HUDEP-2 (cell line): ENCODE measurements around the gene BST2.
"Not testable (repeated sequence)": the region's sequence is repeated elsewhere in the genome, so short reads cannot be mapped to it uniquely, and the experiment has no call there.

ENCODE experiments used
- DNase-seq, 76 experiments: peaks; one replicate each; lab custom pipeline; 2025; ENCODE audit not compliant: unreplicated experiment in 76 of 76; lab: John Stamatoyannopoulos, UW

The BST2 gene

DNA sequence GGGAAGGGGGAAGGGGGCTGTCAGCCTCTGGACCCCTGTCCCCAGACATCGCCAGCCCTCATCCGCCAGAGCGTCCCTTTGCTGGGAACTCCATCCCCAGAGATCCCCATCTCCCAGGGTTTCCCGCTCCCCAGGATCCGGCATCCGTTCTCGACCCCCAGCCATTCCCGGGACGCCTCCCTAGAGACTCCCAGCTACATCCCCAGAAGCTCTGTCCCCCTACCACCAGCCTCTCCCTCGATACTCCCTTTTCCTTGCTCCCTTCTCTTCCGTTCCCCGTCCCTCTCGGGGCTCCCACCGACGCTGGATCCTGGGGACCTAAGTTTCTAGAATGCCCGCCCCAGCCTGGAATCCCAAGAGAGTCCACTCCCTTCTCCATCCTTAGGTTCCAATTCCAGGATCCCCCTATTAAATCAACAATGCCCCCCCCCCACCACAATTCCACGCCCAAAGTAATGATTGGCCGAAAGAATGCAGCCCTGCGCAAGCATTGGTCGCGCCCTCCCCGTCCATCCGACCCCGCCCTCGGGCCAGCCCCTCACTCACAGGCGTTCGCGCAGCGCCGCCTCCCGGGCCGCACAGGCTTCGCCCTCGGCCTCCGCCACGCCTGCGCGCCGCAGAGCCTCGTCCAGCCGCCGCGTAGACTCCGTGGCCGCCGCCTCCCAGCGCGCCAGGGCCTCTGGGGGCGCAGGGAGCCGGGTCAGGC, 14.6 kb downstream of the BST2 start:
- peak in 73 of 76 experiments; percentile 56 to 97 (median 88) for DNase-seq

DNA sequence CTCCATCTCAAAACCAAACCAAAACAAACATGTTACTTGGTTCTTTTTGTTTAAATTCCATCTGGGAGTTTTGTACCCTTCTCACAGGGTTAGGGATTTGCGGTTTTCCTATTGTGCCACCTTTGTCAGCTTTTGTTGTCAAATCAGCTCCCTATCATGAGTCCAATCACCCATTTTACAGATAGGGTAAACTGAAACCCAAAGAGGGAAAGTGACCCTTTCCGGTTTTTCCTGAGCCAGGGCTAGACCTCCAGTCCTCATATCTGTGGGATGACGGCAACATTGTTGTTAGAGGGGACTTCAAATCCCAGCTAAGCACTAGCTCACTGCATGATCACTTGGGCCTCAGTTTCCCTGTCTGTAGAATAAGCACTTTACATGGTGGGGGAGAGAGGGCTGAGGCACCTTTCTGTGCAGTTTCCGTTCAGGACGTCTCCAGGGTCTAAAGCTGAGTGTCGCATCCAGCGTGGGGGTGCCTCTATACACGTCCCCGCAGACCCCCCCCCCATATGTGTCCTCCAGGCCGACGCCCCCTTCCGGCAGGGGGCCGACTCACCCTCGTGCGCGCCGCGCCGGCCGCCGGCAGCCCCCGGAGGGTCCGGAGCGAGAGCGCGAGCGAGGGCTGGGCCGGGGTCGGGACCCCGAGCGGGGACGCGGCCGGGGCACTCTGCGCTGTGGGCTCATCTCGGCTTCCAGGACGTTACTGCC, 15.3 kb downstream of the BST2 start:
- DNase-seq: no peak

DNA sequence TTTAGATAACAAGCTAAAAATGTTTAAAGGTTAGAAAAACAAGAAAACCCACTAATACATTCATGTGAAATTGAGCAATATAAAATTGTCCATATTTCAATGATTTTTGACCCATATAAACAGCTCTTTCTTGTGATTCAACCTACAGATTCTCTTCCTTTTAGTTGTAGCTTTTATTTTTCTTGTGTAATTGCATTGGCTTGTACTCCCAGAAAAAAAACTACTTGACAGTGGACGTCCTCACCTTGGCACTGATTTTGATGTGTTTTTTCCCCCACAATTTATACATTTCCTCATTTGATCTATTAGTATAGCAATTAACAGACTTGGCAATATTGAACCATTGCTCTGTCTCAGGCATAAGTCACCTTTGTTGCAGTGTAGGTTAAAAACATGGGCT, 16.1 kb downstream of the BST2 start:
- DNase-seq: no peak

DNA sequence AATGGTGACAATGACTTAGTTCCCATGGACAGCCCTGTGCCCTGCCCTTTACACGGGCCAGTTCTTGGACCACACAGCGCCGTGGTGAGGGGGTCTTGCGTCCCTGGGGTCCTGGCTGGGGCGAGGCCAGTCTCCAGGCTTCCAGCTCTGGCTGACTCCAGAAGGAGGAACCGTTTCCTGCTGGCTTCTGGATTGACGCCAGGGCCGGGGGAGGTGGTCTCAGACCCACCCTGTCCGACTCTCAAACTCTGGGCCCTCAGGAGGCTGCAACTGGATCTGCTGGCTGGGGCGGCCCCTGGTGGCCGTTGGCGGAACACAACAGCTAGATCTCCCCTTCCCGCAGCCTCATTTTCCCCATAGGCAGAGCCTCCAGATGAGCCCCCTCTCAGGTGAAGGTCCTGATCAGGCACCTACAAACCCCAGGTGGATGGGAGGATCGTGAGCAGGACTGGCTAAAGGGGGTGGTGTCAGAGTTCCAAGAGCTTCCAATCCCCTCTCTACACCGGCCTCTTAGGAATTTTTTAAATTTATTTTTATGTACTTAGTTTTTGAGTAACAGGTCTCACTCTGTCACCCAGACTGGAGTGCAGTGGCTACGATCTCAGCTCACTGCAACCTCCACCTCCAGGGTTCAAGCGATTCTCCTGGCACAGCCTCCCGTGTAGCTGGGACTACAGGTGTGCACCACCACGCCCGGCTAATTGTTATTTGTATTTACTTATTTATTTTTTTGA, 19.4 kb downstream of the BST2 start:
- DNase-seq: peak in 51 of 76 experiments; percentile 13 to 74 (median 42)

DNA sequence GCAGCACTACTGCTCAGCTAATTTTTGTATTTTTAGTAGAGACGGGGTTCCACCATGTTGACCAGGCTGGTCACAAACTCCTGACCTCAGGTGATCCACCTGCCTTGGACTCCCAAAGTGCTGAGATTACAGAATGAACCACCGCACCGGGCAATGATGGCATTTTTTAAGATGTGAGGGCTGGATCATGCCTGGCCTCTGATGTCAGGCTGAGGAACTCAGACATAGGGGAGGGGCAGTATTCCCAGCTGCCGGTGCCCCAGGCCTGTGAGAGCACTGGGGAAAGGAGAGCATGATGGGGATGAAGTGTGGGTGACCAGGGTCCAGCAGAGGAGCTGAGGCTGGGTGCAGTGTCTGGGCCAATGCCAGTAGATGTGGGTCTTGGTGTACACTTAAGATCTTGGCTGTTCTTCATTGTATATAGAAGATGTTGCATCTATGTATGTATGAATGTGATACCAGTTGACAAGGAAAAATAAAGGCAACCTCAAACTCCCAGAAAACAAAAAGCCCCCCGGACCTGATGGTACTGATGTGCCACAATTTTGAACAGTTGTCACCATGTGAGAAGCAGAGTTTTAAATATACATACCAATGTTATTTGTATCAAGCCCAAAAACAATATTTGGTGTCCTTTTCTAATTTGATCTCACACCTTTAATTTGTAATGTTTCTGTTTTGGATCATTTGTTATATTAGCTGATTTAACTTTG, 24.8 kb downstream of the BST2 start:
- DNase-seq: no peak

DNA sequence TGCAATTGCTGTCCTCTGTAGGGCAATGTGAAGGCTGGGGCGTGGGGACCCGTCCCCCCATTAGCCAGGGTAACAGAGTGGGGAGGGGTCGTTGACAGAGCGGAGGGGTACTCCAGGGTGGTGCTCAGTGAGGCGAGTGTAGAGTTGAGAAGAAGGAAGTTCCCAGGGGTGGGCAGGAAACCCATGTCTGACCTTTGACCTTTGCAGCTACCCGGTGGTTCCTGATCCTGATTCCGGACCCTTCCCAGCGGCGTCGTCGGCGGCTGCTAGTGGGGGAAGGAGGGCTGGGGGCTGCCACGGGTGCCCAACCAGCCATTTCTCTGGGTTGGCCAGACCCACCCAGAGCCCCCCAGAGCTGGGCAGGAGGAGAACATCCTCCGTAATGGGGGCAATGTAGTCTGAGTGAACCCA, 26.2 kb downstream of the BST2 start:
- no peak for DNase-seq

DNA sequence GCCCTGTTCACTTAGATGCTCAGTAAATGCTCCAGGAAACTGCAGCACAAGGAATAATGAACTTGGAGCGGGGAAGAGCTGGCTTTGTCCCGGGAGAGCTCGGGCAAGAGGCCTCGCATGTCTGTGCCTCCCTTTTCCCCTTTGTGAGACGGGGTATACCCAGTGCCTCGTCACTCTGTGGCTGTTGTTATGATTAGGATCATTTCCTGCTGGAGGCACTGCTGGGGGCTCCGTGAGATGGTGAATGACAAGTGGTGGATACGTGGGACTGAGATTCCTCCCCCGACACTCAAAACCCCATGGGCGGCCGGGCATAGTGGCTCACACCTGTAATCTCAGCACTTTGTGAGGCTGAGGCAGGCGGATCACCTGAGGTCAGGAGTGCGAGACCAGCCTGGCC, 27.2 kb downstream of the BST2 start:
- DNase-seq: no peak

DNA sequence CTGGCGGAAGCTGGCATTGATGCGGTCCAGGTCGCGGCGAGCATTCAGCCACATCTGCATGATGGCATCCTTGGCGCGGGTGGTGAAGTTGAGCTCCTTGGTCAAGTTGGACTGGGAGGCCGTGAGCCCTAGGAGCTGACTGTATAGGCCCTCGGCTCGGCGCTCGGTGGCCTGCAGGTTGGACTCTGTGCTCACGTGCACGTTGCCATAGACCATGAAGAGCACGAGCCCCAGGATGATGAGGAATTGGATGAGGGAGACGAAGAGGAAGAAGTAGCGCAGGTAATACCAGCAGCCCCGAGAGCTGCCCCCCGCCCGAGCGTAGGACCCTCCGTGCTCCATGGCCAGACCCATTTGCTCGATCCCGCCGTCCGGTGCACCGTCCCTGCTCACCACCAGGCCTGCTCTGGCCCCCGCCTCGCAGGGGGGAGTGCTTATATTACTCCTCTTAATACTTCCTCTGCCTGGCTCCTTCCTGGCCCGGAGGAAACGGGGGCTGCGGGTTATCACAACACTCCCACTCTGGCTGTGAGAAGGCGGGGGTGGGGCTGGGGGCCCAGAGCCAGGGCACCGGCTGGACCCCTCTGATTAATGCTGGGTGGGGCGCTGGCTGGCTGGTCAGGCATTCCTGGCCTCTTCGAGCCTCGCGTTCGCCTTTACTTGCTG, 28.4 kb downstream of the BST2 start, which contains the start of gene PLVAP:
Gene PLVAP, minus strand, starts transcription at position 408 of the 666 bp plus-strand sequence. Its CDS starts 54 bp downstream, at position 354.
- peak in 70 of 76 experiments; percentile 31 to 92 (median 80) for DNase-seq

DNA sequence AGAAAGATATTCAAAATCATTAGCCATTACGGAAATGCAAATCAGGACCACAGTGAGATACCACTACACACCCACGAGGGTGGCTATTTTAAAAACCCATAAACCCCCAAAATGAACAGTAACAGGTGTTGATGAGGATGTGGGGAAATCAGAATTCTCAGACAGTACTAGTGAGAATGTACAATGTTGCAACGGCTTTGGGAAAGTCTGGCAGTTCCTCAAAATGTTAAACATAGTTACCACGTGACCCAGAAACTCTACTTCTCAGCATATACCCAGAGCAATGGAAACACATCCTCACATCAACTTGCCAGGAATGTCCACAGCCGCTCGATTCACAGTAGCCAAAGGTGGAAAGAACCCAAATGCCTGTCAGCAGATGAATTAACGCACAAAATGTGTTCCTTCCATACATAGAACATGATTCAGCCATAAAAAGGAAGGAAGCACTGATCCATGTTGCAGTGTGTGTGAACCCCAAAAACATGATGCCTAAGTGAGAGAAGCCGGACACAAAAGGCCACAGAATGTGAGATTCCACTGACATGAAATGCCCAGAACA, 35.3 kb downstream of the BST2 start:
- DNase-seq: no peak

DNA sequence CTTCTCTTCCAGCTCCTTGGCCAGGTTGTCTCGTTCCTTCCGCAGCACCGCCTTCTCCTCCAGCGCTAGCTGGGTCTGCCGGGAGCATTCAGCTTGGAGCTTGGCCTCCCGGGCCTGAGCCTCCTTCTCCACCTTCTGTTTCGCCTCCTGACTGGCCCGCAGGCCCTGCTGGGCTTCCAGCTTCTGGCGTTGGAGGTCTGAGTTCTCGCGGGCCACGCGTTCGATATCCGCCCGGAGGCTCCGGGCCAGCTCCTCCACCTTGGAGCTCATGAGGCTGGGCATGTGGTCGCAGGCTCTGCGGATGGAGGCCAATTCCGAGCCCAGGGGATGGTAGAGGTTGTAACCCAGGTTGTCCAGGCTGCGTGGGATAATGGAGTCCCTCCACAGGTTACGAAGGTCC, 40.1 kb downstream of the BST2 start:
- DNase-seq: no peak

DNA sequence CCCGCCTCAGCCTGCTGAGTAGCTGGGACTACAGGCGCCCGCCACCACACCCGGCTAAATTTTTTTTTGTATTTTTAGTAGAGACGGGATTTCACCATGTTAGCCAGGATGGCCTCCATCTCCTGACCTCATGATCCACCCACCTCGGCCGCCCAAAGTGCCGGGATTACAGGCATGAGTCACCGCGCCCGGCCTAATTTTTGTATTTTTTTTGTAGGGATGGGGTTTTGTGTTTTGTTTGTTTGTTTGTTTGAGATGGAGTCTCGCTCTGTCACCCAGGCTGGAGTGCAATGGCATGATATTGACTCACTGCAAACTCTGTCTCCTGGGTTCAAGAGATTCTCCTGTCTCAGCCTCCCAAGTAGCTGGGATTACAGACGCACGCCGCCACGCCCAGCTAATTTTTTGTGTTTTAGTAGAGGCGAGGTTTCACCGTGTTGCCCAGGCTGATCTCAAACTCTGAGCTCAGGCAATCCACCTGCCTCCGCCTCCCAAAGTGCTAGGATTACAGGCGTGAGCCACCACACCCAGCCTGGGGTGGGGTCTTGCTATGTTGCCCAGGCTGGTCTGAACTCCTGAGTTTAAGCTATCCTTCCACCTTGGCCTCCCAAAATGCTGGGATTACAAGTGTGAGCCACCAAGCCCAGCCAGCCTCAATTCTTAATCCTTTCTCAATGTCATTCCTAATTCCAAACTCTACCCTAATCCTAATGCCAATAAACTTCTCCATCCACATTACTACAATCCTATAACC, 41.4 kb downstream of the BST2 start:
- DNase-seq: not testable (repeated sequence)

DNA sequence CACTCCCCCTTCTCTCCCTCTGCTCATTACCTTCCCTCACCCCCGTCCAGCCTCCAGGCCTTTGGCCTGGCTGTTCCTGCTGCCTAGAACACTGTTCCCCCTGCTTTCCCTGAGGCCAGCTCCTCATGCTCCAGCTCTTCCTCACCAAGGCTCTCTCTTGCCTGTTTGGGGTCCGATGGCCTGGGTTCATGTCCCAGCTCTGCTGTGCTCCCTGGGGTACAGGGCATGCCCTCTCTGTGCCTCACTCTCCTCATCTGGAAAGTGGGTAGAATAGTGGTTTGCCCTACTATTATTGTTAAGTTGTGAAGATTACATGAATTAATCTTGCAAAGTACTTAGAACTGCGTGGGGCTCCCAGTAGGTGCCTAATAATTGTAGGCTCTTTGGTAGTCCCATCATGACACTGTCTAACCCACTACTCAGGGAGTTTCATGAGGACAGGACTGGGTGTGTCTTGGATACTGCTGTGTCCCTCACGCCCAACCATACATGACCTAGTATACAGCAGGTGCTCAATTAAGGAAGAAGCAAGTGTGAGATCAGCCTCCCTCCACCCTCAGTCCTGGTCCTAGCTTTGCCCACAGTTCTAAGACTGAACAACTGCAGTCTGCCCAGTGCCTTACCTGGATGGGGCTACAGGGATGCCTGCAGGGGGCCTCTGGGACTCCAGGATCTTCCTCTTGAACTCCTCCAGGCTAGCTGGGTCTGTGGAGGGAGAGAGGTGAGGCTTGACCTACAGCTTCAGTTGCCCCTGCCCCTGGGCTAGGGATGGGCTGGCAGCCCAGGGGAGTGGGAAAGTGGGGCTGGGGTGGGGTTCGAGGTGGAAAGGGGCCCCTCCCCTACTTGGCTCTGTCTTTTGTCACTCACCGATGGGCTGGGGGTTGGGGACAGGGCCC, 45.3 kb downstream of the BST2 start:
- no peak for DNase-seq

DNA sequence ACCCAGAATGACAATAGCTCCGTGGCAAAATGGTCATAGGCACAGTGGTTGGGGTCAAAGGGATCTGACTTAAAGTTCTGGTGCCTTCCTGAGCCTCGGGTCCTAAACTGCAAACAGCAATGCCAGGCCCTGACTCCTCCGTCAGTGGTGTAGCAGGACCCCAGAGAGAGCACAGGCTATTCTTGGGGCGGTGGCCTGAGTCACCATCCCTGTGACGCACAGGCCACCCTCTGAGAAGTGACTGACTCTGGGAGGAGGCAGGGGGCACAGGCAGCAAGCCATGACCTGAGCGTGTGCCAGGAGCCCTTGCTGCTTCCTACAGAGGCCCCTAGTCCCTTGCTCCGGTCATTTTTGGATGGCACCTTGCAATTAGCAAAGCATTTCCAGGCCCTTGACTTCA, 47.0 kb downstream of the BST2 start:
- DNase-seq: peak in 8 of 76 experiments; percentile 4 to 41 (median 18)

DNA sequence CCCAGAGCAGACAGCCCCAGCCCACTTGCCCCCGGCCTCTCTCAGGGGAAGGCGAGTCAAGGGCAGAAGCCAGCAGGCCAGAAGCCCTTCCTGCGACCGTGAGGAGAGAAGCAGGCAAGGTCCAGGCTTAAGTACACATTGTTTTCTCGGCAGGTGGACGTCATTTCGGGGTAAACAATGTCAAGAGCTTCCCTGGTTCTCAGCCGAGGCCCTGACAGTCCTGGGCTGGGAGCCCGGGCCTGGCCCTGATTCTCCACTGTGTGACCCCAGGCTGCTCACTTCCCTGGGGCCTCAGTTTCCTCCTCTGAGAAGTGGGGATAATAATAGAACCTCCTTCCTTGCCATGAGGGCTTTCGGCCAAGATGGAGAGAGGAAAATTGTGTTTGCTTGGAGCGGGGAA, 47.7 kb downstream of the BST2 start:
- no peak for DNase-seq

DNA sequence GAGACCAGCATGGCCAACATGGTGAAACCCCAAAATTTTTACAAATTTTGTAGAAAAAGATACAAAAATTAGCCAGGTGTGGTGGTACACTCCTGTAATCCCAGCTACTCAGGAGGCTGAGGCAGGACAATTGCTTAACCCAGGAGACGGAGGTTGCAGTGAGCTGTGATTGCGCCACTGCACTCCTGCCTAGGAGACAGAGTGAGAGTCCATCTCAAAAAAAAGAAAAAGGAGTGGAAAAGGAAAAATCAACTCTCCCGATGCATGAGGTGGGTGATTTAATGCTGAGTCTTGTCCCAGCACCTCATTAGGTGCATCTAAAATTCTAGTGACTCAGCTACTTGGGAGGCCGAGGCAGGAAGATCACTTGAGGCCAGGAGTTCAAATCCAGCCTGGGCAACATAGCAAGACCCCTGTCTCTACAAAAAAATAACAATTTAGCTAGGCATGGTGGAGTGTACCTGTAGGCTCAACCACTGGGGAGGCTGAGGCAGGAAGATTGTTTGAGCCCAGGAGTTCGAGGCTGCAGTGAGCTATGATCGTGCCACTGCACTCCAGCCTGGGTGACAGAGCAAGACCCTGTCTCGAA, 48.3 kb downstream of the BST2 start:
- no peak for DNase-seq

DNA sequence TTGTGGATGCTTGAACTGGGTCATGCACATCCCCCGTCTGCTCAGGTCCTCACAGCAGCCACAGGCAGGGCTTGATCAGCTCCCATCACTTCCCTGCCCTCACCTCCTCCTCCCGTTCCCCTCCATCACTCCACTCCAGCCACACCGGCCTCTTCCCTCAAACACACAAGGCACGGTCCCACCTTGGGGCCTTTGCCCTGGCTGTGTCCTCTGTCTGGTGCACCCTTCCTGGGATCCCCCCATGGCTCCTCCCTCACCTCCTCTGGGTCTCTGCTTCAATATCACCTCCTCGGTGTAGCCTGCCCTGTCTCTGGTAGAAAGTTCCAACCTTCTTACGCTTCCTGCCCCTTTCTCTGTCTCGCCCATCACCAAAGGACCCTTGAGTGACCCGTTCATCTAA, 52.0 kb downstream of the BST2 start:
- no peak for DNase-seq
